CD1c-positive myeloid dendritic cell (primary cell): Measurements from ENCODE around the gene FAM193A.
"Not testable (repeated sequence)": the region's sequence is repeated elsewhere in the genome, so short reads cannot be mapped to it uniquely, and the experiment has no call there.

Experiments
- DNase-seq: peaks from one replicate; pipeline ENCODE4 v3.0.0-alpha.2; 2016; ENCODE audit errors: extremely low spot score

FAM193A gene

GRCh38 chr4:2536193-2537010 is at the start of gene FAM193A:
TSS of gene FAM193A (plus strand) at chr4:2536647. CDS start at chr4:2536916, 269 bp downstream.
- DNase-seq, result peak; percentile 99

GRCh38 chr4:2486981-2487380 is 49.5 kb upstream of the FAM193A start:
- DNase-seq, result no peak

GRCh38 chr4:2487632-2488031 is 48.8 kb upstream of the FAM193A start:
- DNase-seq, result no peak

GRCh38 chr4:2489081-2489805 is 47.2 kb upstream of the FAM193A start:
- DNase-seq, result no peak

- DNase-seq, result peak; percentile 46
Observed at GRCh38 chr4:2489841-2490552, 46.5 kb upstream of the FAM193A start.

GRCh38 chr4:2492970-2493369 is 43.5 kb upstream of the FAM193A start:
- DNase-seq, result no peak

GRCh38 chr4:2494992-2495391 is 41.5 kb upstream of the FAM193A start:
- DNase-seq, result no peak

GRCh38 chr4:2497324-2497723 is 39.1 kb upstream of the FAM193A start:
- peak; percentile 12 for DNase-seq

GRCh38 chr4:2497931-2498330 is 38.5 kb upstream of the FAM193A start:
- DNase-seq, result peak; percentile 91

- DNase-seq, result no peak
Observed at GRCh38 chr4:2500547-2500946, 35.9 kb upstream of the FAM193A start.

- DNase-seq, result no peak
Observed at GRCh38 chr4:2501034-2501594, 35.3 kb upstream of the FAM193A start.

- no peak for DNase-seq
Observed at GRCh38 chr4:2503809-2504208, 32.6 kb upstream of the FAM193A start.

- DNase-seq, result no peak
Observed at GRCh38 chr4:2507259-2507658, 29.2 kb upstream of the FAM193A start.

- no peak for DNase-seq
Observed at GRCh38 chr4:2507855-2508254, 28.6 kb upstream of the FAM193A start.

GRCh38 chr4:2510351-2511259 is 25.8 kb upstream of the FAM193A start:
- DNase-seq, result no peak

GRCh38 chr4:2511645-2512131 is 24.8 kb upstream of the FAM193A start:
- no peak for DNase-seq

GRCh38 chr4:2512396-2513135 is 23.9 kb upstream of the FAM193A start:
- DNase-seq, result no peak

GRCh38 chr4:2514193-2514592 is 22.3 kb upstream of the FAM193A start:
- not testable (repeated sequence) for DNase-seq

- DNase-seq, result not testable (repeated sequence)
Observed at GRCh38 chr4:2514944-2515343, 21.5 kb upstream of the FAM193A start.
